MV-4-11 (cell line): ENCODE data around the gene GNE.
"Not testable (repeated sequence)": the region's sequence is repeated elsewhere in the genome, so short reads cannot be mapped to it uniquely, and the experiment has no call there.

ENCODE experiments used
- DNase-seq: peaks from one replicate; lab custom pipeline; 2025; lab: John Stamatoyannopoulos, UW

The GNE gene, protein sequence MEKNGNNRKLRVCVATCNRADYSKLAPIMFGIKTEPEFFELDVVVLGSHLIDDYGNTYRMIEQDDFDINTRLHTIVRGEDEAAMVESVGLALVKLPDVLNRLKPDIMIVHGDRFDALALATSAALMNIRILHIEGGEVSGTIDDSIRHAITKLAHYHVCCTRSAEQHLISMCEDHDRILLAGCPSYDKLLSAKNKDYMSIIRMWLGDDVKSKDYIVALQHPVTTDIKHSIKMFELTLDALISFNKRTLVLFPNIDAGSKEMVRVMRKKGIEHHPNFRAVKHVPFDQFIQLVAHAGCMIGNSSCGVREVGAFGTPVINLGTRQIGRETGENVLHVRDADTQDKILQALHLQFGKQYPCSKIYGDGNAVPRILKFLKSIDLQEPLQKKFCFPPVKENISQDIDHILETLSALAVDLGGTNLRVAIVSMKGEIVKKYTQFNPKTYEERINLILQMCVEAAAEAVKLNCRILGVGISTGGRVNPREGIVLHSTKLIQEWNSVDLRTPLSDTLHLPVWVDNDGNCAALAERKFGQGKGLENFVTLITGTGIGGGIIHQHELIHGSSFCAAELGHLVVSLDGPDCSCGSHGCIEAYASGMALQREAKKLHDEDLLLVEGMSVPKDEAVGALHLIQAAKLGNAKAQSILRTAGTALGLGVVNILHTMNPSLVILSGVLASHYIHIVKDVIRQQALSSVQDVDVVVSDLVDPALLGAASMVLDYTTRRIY

DNA sequence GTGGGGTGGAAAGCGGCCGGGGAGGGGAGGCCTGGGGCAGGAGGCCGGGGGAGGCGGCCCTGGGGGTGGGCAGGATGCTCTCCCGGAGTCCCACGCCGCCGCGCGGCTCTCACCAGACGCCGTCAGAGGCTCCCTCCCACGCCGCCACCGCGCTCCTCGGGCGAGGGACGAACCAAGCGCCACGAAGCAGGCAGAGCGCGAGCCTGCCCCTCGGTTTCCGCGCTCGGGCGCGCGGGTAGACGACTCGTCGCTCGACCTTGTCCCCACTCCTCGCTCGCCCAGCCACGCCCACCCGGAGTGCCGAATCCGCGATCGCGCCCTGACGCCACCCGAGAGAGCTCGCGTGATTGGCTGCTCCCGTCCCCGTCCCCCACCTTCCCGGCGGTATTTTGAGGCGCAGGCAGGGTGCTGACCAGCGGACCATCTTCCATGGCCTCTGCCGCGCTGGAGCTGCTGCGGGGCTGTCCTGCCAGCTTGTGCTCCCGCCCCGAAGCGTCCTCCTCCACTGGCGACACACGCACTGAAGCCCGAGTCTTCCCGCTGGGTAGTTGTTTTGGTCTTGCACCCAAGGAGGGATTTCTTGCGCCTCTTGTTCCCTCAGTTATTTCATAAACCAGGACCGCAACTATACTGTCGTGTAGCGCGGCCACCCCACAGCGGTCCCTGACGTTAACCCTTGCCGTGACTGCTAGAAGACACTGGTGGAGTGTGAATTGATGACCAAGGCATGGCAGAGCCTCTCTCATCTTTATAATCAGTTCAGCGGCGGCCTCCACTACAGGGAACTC is at the start of gene GNE:
Gene GNE, minus strand, starts transcription at position 241 of the 788 bp plus-strand sequence. CDS start 9,093 bp downstream, outside the sequence.
- peak; percentile 94 for DNase-seq

DNA sequence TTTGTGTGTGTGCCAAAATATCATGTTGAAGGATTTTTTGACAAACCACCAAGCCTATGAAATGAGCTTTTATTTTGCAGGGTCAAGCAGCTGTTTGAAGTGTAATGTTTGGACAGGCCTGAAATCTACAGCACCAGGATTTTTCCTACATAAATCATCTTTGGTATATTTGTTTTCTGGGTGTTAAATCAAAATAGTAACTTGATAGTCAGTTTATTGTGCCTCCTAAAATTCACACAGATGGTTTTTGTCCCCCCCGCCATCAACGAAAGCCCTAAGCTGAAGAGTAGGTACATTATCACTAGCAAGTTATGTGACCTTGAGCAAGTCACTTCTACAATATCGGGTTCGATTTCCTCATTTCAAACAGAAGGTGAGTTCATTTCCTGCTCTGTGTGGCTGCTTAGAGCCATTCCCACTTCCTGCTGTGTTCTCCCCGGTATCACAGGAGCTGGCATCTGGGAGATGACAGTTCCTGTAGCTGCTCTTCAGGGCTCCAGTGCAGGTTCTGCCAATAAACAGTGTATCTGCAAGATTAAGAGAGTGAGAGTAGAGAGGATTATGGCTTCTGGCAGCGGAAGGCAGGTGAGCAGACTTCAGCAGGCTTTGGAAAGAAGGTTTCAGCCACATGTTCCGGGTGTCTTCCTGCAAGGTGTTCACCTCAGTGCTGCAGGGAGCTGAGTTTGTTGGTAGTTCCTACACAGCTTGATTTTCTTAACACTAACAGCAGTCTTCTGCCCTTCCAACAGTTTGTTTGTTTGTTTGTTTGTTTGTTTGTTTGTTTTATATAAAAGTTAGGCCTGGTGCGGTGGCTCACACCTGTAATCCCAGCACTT is 48.4 kb upstream of the GNE start:
- no peak for DNase-seq

DNA sequence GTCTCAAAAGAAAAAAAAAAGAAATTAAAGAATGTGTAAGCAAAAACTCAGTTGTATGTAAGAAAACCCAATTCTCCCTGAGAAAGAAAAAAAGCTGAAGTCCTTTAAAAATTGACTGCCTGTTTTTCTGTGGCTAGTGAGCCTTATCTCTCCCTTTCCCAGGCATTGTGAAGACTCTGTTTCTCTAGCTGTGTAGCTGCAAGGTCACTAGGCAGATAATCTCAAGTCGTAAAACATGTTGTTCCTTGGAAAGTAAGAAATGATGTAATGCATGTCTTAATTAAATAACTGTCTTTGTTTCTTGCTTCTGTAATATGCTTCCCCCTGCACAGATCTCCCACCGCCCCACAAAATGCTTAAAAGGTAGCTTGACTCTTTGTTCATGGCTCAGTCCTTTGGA is 46.1 kb upstream of the GNE start:
- DNase-seq, result not testable (repeated sequence)

DNA sequence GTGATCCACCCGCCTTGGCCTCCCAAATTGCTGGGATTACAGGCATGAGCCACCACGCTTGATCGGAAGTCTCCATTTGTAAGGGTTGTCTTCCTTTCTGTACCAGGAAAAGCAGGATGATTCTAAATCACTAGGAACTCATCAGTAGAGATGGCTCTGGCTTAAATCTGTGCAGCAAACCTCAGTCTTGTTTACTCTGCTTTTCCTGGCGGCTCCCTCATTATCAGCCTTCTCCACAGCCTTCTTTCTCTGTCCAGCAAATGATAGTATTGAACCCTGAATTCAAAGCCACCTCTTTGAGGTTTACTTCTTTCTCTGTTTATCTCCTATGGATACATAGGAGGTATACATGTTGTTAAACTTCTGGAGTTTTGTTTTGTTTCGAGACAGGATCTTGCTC is 43.0 kb upstream of the GNE start:
- no peak for DNase-seq

DNA sequence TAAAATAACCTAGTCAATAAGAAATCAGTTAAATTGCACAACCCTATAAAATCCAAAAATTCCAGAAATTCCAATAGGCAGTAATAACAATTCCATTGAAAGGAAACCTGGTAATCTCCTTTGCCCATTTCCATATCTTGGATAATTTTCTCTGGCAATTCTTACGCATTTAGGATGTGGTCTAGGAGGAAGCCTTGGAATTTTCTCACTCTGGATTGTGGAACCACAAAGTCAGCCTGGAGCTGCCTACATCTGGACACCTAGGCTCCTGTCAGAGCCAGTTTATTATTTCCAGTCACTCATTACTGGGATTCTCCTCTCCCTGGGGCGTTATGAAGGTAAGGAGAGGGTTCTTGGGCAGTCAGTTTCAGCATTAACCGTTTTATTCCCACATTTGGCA is 40.3 kb upstream of the GNE start:
- DNase-seq, result no peak

DNA sequence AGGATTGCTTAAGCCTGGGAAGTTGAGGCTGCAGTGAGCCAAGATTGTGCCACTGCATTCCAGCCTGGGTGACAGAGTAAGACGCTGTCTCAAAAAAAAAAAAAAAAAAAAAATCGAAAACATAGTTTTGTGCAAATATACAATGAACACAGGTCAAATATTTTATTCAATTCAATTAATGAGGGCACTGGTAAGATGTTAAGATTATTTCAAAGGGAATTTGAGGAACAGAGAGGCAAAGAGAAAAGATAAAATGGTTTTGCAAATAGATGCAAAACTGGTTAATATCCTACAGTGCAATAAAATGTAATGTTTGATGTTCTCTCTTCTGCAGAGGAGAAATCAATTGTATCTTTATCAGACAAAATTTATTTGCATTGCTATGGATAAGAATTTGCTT is 39.5 kb upstream of the GNE start:
- DNase-seq, result no peak

DNA sequence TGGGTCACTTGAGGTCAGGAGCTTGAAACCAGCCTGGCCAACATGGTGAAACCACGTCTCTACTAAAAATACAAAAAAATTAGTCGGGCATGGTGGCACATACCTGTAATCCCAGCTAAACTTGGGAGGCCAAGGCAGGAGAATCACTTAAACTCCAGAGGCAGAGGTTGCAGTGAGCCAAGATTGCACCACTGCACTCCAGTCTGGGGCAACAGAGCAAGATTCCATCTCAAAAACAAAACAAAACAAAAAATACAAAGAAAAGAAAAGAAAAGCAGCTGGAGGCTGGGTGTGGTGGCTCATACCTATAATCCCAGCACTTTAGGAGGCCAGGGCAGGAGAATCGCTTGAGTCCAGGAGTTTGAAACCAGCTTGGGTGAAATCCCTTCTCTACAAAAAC is 36.7 kb upstream of the GNE start:
- not testable (repeated sequence) for DNase-seq

DNA sequence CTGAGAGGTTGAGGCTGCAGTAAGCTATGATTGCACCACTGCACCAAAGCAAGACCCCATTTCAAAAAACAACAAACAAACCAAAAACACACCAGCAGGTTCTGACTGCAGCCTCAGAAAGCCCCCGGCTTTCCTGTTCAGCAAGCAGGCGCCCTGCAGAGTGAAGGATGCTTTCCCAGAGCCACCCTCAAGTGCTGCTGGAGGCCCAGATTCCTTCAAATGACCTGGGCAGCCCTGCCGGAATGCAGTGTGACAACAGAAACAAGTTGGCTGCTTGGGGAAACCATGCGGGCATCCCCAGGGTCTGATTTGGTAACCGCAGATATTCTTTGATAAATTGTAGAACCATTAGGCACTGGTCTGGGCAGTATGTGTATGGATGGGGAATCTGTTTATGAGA is 35.7 kb upstream of the GNE start:
- no peak for DNase-seq

DNA sequence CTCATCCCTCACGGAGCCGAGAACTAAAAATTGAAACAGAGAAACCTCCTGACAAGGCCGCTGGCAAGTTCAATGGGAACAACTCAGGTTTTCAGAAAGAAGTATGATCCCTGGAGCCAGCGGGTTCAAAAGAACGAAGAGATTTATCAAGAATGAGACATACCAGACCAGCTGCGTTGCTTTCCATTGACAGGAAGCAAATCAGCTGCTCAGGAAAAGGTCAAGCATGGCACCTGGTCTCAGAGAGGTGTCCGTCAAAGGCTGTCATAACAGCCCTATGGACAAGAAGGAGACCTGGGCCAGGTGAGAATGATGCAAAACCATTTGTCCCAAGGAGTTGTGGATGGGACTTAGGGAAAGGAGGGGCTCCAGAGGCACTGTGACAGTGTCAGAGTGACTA is 34.9 kb upstream of the GNE start:
- DNase-seq, result no peak

DNA sequence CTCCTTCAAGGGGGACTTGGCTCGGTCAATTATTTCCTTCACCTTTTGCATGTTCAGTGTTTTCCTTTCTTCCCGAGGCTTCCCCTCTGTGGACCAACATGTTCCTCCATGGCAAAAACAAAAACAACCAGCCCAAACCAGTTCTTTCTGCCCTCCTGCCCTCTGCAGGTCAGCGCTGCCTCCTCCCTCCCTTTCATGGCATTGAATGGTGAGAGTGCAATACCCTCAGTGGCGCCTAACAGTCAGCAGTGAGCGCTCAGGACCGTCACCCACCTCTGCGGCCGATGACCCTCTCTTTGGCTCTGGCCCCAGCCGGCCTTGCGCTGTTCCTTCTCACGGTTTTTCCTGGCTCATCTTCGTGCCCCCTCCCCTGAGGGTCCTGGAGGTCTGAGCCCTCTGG is 34.4 kb upstream of the GNE start:
- no peak for DNase-seq

DNA sequence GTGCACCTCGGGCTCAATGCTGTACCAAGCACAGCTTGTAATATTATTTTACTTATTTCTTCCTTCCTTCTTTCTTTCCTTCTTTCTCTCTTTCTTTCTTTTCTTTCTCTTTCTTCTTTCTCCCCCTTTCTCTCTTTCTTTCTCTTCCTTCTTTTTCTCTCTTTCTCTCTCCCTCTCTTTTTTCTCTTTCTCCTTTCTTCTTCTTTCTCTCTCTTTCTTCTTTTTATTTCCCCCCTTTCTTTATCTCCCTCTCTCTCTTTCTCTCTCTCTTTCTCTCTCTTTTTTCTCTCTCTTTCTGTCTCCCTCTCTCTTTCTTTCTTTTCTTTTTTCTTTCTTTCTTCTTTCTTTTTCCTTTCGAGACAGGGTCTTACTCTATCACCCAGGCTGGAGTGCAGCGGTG is 32.7 kb upstream of the GNE start:
- DNase-seq, result no peak

DNA sequence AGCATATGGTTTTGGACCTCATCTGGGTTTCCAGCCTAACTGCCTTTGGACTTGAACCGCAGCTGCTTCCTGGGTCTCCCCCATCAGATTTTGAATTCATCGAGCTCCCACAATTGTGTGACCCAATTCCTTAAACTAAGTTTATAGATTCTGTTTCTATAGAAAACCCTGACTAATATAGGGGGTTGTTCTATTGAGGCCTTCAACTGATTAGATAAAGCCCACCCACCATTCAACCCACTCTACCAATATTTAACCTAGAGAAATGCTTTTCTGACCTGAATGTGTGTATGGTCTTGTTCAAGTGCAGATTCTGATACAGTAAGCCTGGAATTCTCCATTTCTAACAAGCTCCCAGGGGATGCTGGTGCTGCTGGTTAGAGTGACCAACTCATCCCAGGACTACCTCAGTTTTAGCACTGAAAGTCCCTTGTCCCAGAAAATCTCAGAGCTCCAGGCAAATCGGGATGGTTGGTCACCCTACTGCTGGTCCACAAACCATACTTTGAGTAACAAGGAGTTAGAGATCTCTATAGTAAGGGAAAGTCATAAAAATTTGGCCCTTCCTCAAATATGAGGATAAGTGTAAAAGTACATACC is 31.7 kb upstream of the GNE start:
- DNase-seq, result no peak

DNA sequence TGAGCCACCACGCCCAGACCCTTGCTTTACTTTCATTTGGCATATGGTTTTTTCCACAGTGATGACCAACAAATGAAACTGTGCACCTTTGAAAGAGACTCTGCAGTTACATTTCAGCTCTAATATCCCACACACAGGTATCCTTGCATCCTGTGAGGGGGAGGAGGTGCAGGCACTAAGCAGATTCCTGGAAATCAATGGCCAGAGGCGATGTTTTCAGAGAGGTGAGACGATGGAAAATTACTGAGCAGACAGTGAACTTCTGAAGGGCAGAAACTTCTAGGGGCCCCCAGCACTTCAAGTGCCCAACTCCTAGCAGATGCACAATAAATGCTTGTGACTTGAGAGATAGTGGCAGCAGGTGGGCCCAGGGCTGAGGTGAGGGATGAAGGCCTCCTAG is 29.8 kb upstream of the GNE start:
- DNase-seq, result no peak

DNA sequence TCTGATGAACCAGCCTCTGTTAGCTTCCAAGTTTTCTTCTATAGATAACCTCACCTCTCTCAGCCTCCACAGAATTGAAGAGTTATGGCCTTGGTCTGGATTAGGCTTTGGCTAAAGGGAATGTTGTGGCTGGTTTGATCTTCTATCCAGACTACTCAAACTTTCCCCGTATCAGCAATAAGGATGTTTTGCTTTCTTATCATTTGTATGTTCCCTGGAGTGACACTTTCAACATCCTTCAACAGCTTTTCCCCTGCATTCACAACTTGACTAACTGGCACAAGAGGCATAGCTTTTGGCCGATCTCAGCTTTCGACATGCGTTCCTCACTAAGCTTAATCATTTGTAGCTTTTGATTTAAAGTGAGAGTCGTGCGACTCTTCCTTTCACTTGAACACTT is 28.1 kb upstream of the GNE start:
- no peak for DNase-seq

DNA sequence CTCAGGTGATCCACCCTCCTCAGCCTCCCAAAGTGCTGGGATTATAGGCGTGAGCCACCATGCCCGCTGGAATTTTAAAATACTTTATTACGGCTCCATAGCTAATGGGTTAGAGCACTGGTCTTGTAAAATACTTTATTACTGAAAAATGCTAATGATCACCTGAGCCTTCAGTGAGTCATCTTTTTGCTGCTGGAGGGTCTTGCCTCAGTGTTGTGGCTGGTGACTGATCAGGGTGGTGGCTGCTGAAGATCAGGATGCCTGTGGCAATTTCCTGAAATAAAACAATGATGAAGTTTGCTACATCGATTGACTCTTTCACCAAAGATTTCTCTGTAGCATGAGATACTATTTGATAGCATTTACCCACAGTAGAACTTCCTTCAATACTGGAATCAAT is 26.0 kb upstream of the GNE start:
- DNase-seq, result no peak

DNA sequence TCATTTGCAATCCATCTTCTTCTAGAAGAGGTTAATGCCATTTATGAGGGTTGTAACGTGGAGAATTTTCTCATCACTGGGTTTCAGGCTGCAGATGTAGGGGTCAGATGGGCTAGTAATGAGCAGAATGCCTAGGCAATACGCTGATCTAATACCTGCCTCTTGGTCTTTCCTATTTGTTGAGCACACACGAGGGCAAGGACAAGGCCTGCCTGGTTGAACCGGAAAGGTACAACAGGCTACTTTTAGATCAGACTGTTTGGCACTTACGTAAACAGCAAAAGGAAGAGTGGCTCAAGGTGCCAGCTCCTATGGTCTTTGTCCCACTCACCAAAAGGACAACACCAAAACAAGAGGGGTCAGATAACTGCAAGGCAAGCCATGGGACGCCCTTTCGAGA is 24.0 kb upstream of the GNE start:
- no peak for DNase-seq

DNA sequence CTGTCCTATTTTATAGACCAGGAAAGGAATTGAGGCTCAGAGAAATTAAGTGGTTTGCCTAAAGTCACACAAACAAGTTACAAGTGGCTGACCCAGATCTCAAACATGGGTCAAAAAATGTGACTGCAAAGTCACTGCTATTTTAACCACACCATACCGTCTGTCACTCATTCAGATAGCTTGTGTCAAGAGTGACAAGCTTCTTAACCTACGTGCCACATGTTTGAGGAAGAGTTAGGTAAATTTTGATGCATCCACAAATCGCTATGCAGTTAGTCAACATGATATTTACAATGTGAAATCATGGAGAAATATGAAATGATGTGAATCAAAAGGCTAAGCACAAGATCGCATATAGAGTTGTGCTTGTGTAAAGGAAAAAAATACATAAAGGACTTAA is 22.7 kb upstream of the GNE start:
- DNase-seq, result no peak

DNA sequence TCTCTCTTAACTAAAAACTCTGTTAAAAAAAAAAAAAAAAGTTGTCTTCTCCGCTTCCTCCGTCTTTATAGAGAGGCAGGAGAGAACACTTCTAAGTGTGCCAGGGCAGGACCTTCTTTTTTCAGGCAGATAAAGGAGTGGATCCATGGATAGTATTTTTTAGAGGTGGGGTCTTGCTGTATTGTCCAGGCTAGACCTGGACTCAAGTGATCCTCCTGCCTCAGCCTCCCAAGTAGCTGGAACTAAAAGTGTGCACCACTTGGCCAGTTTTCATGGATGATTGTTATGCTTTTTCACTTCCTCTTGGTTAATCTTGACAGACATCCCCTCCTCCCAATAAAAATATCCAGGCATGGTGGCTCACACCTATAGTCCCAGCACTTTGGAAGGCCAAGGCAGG is 20.0 kb upstream of the GNE start:
- DNase-seq, result peak; percentile 3

DNA sequence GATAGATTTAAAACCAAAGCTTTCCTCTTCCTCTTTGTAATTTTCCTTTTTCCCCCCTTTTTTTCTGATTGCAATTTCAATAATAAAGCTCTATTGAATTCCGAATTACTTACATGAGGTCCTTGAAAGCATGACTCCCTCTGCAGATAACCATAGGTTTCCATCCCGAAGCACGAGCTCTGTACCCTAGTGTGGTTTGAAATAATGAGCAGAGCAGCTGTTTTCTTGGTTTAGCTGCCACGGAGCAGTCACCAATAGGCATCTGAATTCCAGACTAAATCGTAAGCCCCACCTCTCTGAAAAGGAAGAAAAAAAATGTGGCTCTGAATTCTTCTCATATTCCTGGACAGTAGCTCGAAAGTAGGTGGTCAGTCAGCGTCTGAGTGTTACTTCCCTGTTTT is 18.5 kb upstream of the GNE start:
- DNase-seq, result peak; percentile 30

DNA sequence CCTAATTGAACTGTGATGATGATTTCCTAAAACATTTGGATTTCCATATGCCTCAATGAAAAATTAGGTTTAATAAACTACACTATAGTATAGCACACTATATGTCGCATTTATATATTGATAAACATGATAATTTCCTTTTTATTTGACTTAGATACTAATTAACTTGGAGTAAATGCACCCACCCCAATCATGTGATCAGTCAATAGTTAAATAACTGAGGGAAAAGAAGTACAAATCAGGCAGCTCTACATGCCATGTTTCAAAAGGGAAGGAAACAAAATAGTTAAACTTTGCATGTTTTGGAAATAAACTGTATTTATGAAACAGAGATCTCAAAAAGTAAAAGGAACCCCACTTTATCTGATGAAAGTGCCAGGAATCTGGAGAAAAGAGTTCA is 18.0 kb upstream of the GNE start:
- no peak for DNase-seq

DNA sequence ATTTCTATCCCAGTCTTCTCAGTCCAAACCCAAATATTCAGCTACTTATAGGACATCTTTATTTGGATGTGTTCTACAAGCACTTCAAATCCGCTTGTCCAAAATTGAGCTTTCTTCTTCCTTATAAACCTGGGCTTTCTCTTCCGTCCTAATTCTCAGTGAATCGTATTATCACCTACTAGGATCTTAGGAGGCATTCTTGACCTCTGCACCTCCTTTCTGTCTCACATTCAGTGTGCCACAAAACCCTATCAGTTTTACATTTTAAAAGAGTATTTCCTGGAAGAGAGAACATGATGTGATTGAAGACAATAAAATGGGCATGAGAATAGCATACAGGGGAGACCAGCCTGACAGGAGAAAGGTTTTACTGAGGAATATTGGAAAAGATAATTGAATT is 16.8 kb upstream of the GNE start:
- DNase-seq, result no peak

DNA sequence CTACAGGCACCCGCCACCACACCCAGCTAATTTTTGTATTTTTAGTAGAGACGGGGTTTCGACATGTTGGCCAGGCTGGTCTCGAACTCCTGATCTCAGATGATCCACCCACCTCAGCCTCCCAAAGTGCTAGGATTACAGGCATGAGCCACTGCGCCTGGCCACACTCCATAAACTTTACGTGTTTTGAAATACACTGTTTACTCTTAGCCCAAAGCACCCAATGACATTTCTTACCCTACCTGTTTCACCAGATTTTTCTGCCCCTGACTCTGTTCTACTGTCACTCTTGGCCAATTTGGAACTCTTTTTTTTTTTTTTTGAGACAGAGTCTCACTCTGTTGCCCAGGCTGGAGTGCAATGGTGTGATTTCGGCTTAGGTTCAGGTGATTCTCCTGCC is 15.1 kb upstream of the GNE start:
- DNase-seq, result not testable (repeated sequence)
